ENCODE results near the gene SLC12A2. TPM values are rescaled to one million over a fixed set of nuclear protein-coding genes. Genes with fewer than 3 reads are reported as not detected.

SLC12A2 gene
- total RNA-seq, 3 donors from 2014 or later (not counting 1 experiment from before 2014, with no cell fraction given), result 14.3 to 18.1 (median 17.4) TPM

GRCh38 chr5:128202320-128202719, 118.8 kb downstream of the SLC12A2 start:
- no peaks in the 10 kb centered on the region for H3K9me3 Mint-ChIP-seq
- H3K4me1 Mint-ChIP-seq, result peaks cover 6 to 9% of the 10 kb centered on the region in 2 donors
- WGBS (ENCODE audit: insufficient coverage), result 72% methylated on average over 4 of the region's 4 CpGs
- Histone ChIP-seq H3K27ac (ENCODE audit: low read length) (no peak overlapping the region), H3K9me3 (ENCODE audit: control insufficient read depth, insufficient read depth, low read length) (no peaks in the 10 kb centered on the region), H3K4me3 (ENCODE audit: low read length) (no peak overlapping the region), H3K36me3 (ENCODE audit: control insufficient read depth, insufficient read depth, low read length) (no peaks in the 10 kb centered on the region), H3K27me3 (ENCODE audit: control insufficient read depth, insufficient read depth, low read length) (no peaks in the 10 kb centered on the region), H3K4me1 (ENCODE audit: control insufficient read depth, insufficient read depth, low read length) (peaks cover 3% of the 10 kb centered on the region)
- peaks cover 2 to 8% of the 10 kb centered on the region in 2 donors for H3K27me3 Mint-ChIP-seq (ENCODE audit: low read depth in 2 of 2)
- DNase-seq (no peak), ATAC-seq (no peak)
- TF ChIP-seq CTCF (IDR thresholded peaks at IDR 0.05), result no peak
- no peak overlapping the region for H3K4me3 Mint-ChIP-seq
- intact Hi-C loops (cut with micrococcal nuclease), result no loop called here
- H3K27ac Mint-ChIP-seq, result no peak overlapping the region
- H3K36me3 Mint-ChIP-seq, result no peaks in the 10 kb centered on the region

GRCh38 chr5:128208436-128208835, 124.9 kb downstream of the SLC12A2 start:
- Mint-ChIP-seq H3K4me3 (no peak overlapping the region), H3K9me3 (no peaks in the 10 kb centered on the region), H3K4me1 (no peaks in the 10 kb centered on the region), H3K27ac (no peak overlapping the region), H3K36me3 (no peaks in the 10 kb centered on the region), H3K27me3 (ENCODE audit: low read depth in 2 of 2) (no peaks in the 10 kb centered on the region)
- no peak for TF ChIP-seq CTCF (IDR thresholded peaks at IDR 0.05)
- intact Hi-C loops (cut with micrococcal nuclease), result no loop called here
- no peaks in the 10 kb centered on the region for H3K9me3 ChIP-seq (ENCODE audit: control insufficient read depth, insufficient read depth, low read length)
- ATAC-seq (no peak), DNase-seq (no peak)
- H3K4me3 ChIP-seq (ENCODE audit: low read length), result no peak overlapping the region
- H3K27me3 ChIP-seq (ENCODE audit: control insufficient read depth, insufficient read depth, low read length), result no peaks in the 10 kb centered on the region
- no peaks in the 10 kb centered on the region for H3K36me3 ChIP-seq (ENCODE audit: control insufficient read depth, insufficient read depth, low read length)
- no peak overlapping the region for H3K27ac ChIP-seq (ENCODE audit: low read length)
- H3K4me1 ChIP-seq (ENCODE audit: control insufficient read depth, insufficient read depth, low read length), result no peaks in the 10 kb centered on the region

GRCh38 chr5:128212191-128212806, 128.7 kb downstream of the SLC12A2 start:
- H3K9me3 Mint-ChIP-seq, result no peaks in the 10 kb centered on the region
- H3K4me3 ChIP-seq (ENCODE audit: low read length), result no peak overlapping the region

More at GRCh38 chr5:128212191-128212806, 128.7 kb downstream of the SLC12A2 start:
- no peak for TF ChIP-seq CTCF (IDR thresholded peaks at IDR 0.05)
- 83% methylated on average over 4 of the region's 5 CpGs for WGBS (ENCODE audit: insufficient coverage)
- H3K27me3 ChIP-seq (ENCODE audit: control insufficient read depth, insufficient read depth, low read length), result no peaks in the 10 kb centered on the region
- no peak for ATAC-seq
- H3K27ac Mint-ChIP-seq, result no peak overlapping the region
- no peak overlapping the region for H3K27ac ChIP-seq (ENCODE audit: low read length)
- no peaks in the 10 kb centered on the region for H3K4me1 ChIP-seq (ENCODE audit: control insufficient read depth, insufficient read depth, low read length)
- intact Hi-C loops (cut with micrococcal nuclease), result loop anchor here (5.0 to 10.0 kb wide), 2 partner anchors 1555 to 1643 kb away; no protein-coding TSS in a partner anchor
- H3K27me3 Mint-ChIP-seq (ENCODE audit: low read depth in 2 of 2), result peaks cover 0 to 1% of the 10 kb centered on the region in 2 donors
- H3K4me3 Mint-ChIP-seq, result no peak overlapping the region
- H3K36me3 Mint-ChIP-seq, result no peaks in the 10 kb centered on the region
- no peaks in the 10 kb centered on the region for H3K4me1 Mint-ChIP-seq
- no peaks in the 10 kb centered on the region for H3K9me3 ChIP-seq (ENCODE audit: control insufficient read depth, insufficient read depth, low read length)
- DNase-seq, result no peak
- H3K36me3 ChIP-seq (ENCODE audit: control insufficient read depth, insufficient read depth, low read length), result no peaks in the 10 kb centered on the region
